Mucosa of rectum (tissue), 2 donors: ENCODE results near the gene TSC1.
"Not testable (repeated sequence)": the region's sequence is repeated elsewhere in the genome, so short reads cannot be mapped to it uniquely, and the experiment has no call there.

Experiments
- H3K27ac ChIP-seq, 2 donors: one replicate each; pipeline ENCODE4 v1.7.0; 2013; ENCODE audit warnings: inconsistent platforms in 2 of 2, low read depth in 2 of 2, low read length in 2 of 2
- H3K27me3 ChIP-seq, 2 donors: one replicate each; pipeline ENCODE4 v1.7.0; 2013; ENCODE audit warnings: low read length in 2 of 2; ENCODE audit not compliant: control insufficient read depth in 2 of 2, insufficient read depth in 2 of 2
- H3K36me3 ChIP-seq, 2 donors: one replicate each; pipeline ENCODE4 v1.7.0; 2013; ENCODE audit warnings: low read length in 2 of 2; ENCODE audit not compliant: control insufficient read depth in 2 of 2, insufficient read depth in 2 of 2
- H3K4me1 ChIP-seq, 2 donors: one replicate each; pipeline ENCODE4 v1.7.0; 2013; ENCODE audit warnings: low read length in 2 of 2, mild to moderate bottlenecking in 1 of 2; ENCODE audit not compliant: control insufficient read depth in 2 of 2, insufficient read depth in 2 of 2
- H3K4me3 ChIP-seq, 2 donors: one replicate each; pipeline ENCODE4 v1.7.0; 2013; ENCODE audit warnings: low read length in 2 of 2
- H3K9ac ChIP-seq, 2 donors: one replicate each; pipeline ENCODE4 v1.7.0; 2013; ENCODE audit warnings: low read length in 2 of 2, low read depth in 1 of 2, mild to moderate bottlenecking in 1 of 2
- H3K9me3 ChIP-seq, 2 donors: one replicate each; pipeline ENCODE4 v1.7.0; 2013; ENCODE audit warnings: low read length in 2 of 2; ENCODE audit not compliant: control insufficient read depth in 2 of 2
- donor health status: healthy.
- donor health status: Normal muscosa, but diverticular disease.

Gene TSC1

DNA sequence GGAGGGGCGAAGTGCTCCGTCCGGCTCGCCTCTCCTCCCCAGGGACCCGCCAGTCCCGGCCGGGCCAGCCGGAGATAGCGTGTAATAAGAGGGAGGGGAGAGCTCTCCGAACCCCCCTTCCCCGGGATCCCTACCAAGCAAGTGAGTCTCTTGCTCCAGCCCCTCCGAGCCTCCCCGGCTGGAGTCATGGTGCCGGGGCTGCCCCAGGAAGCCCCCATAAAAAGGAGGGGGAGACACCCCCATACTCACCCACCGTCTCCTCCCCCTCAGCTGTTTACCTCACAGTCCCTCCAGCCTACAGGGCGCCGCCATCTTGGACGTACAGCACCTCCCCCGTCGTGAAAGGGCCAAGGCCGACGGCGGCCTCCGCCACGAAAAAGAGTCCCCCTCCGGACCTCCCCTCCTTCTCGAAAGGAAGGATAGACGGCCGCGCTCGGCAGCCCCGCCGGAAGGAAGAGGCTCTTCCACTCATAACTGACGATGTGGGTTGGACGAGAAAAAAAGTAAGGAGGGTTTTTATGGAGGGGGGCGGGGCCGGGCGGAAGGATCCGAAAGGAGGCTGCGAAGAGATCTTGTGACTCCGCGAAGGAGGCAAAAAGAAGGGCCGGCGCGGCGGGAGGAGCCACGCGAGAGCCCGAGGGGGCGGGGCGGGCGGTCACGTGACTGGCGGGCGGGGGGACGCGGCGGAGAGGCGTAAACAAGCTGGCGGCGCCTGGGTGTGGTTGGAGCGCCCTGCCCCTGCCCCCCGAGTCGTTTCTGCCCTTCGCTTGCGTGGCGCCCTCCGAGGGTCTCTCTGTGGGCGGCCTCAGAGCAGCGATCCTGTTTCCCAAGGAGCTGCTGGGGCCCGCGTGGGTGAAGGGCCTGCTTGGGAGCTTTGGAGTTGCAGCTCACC lies at the start of gene TSC1:
Gene TSC1 (minus strand): TSS at position 323 of the 892 bp plus-strand sequence. CDS start 15,744 bp downstream, outside the sequence.
- peaks cover 17 to 18% of the 10 kb centered on the region in 2 donors for H3K4me1 ChIP-seq
- H3K4me3 ChIP-seq: peak within 1 kb of the TSS; percentile 92 to 93
- no peaks in the 10 kb centered on the region for H3K36me3 ChIP-seq
- H3K27me3 ChIP-seq: no peaks in the 10 kb centered on the region
- peak within 1 kb of the TSS; percentile 94 to 96 for H3K27ac ChIP-seq
- no peaks in the 10 kb centered on the region for H3K9me3 ChIP-seq
- peak within 1 kb of the TSS; percentile 90 to 95 for H3K9ac ChIP-seq

DNA sequence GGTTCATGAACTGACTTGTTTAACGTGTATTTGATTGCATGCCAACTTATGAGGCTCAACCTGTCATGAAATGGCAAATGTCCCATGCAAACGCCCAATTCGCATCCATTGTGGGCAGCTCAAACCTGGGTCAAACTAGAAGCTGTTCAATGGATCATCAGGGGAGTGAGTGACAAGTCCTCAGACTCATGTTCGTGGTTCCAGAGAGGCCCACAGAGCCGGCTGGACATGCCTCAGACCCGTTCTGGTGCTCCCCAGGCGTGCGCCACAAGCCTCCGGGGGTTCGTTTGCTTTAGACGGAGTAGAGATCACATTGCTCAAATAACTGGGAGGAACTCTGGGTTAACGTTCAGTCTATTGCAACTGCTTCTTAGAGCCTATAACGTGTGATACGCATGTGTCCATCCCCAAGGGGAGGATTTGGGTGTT lies 49.1 kb upstream of the TSC1 start:
- H3K4me3 ChIP-seq: no peak overlapping the region
- H3K9ac ChIP-seq: no peak overlapping the region
- H3K27me3 ChIP-seq: peaks cover 23 to 42% of the 10 kb centered on the region in 2 donors
- no peaks in the 10 kb centered on the region for H3K36me3 ChIP-seq
- H3K4me1 ChIP-seq: peaks cover 3 to 6% of the 10 kb centered on the region in 2 donors
- no peak overlapping the region for H3K27ac ChIP-seq
- no peaks in the 10 kb centered on the region for H3K9me3 ChIP-seq

DNA sequence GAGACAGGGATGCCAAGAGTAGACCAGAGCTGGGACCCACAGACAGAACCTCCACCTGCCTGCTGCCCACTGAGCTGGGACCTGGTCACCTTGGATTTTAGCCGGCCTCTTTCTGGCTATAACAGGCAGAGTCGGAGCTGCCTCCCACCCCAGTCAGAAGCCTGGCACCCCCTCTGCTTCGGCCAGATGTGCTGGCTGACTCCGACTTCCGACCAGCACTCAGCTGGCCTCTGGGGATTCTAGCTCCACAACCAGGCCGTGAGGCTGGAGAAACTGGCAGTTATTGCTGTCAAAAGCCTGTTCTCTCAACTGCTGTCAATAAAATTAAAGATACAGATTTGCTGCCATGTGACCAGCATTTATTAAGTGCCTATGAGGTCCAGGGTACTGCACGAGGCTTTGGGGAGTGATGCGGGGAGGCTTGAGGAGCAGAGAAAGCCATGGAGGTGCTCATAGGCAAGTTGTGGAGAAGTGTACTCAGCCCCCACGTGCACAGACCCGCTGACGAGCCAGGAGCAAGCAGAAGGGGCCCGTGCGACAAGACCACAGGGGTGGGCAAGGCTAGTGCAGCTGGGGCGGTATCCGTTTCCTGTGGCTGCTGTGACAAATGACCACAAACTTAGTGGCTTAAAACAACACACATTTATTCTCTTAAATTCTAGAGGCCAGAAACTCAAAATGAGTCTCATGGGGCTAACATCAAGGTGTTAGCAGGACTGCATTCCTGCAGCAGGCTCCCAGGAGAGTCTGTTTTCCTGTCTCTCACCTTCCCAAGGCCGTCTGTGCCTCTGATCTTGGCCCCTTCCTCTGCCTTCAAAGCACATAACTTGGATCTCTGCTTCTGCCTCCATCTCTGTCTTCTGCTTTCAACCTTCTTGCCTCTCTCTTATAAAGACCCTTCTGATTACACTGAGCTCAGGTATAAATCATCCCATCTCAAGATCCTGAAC lies 47.2 kb upstream of the TSC1 start:
- H3K36me3 ChIP-seq: no peaks in the 10 kb centered on the region
- no peak overlapping the region for H3K9ac ChIP-seq
- no peaks in the 10 kb centered on the region for H3K9me3 ChIP-seq
- H3K27me3 ChIP-seq: peaks cover 37 to 39% of the 10 kb centered on the region in 2 donors
- H3K4me3 ChIP-seq: no peak overlapping the region
- no peak overlapping the region for H3K27ac ChIP-seq
- H3K4me1 ChIP-seq: peaks cover 3 to 6% of the 10 kb centered on the region in 2 donors

DNA sequence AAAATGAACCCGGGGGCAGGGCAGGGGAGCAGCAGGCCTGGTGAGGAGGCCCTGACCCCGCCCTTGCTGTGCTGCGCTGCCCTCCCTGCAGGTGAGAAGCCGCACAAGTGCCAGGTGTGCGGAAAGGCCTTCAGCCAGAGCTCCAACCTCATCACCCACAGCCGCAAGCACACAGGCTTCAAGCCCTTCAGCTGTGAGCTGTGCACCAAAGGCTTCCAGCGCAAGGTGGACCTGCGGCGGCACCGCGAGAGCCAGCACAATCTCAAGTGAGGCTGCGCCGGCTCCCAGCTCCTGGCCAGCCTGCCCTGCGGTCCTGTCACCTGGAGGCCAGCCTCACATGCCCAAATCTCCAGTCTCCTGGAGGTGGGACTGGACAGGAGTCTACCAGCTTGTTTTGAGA lies 46.4 kb upstream of the TSC1 start:
- H3K9ac ChIP-seq: no peak overlapping the region
- H3K4me3 ChIP-seq: no peak overlapping the region
- no peaks in the 10 kb centered on the region for H3K36me3 ChIP-seq
- H3K4me1 ChIP-seq: peaks cover 3 to 6% of the 10 kb centered on the region in 2 donors
- no peak overlapping the region for H3K27ac ChIP-seq
- H3K27me3 ChIP-seq: peaks cover 38 to 39% of the 10 kb centered on the region in 2 donors
- no peaks in the 10 kb centered on the region for H3K9me3 ChIP-seq

DNA sequence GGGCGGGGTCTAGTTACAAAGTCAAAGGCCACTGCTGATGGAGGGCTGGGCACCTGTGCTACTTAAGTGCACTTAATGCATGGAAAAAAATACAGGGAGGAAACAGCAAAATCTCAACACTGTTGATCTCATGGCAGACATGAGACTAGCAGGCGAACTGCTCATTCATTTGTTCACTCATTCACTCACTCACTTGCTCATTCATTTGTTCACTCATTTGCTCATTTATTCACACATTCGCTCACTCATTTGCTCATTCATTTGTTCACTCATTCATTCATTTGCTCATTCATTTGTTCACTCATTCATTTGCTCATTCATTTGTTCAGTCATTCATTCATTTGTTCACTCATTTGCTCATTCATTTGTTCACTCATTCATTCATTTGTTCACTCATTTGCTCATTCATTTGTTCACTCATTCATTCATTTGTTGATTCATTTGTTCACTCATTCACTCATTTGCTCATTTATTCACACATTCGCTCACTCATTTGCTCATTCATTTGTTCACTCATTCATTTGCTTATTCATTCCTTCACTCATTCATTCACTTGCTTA lies 45.7 kb upstream of the TSC1 start:
- not testable (repeated sequence) for H3K4me1 ChIP-seq, H3K9me3 ChIP-seq, H3K36me3 ChIP-seq, H3K27ac ChIP-seq, H3K4me3 ChIP-seq, H3K9ac ChIP-seq
- peaks cover 41% of the 10 kb centered on the region in 2 donors for H3K27me3 ChIP-seq

DNA sequence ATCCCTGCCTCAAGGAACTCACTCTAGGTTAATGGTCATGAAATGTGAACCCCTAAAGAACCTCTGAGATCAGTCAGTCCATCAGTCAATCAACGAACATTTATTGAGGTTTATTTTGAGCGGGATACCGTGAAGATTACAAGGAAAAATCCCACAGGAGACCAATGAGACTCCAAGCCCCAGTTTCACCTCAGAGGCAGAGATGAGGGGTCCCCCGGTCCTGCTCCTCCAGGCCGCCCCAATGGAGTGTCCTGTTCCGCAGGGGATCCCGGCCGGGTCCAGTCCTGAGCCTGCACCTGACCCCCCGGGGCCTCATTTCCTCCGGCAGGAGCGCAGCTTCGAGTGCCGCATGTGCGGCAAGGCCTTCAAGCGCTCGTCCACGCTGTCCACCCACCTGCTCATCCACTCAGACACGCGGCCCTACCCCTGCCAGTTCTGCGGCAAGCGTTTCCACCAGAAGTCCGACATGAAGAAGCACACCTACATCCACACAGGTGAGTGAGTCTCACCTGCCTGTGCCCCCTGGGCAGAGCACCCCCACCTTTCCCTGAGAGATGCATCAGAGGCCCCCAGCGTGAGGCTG lies 45.1 kb upstream of the TSC1 start:
- Histone ChIP-seq H3K36me3 (no peaks in the 10 kb centered on the region), H3K9ac (no peak overlapping the region), H3K9me3 (no peaks in the 10 kb centered on the region), H3K27ac (no peak overlapping the region), H3K4me3 (no peak overlapping the region), H3K4me1 (peaks cover 3% of the 10 kb centered on the region in 2 donors), H3K27me3 (peaks cover 35 to 36% of the 10 kb centered on the region in 2 donors)

DNA sequence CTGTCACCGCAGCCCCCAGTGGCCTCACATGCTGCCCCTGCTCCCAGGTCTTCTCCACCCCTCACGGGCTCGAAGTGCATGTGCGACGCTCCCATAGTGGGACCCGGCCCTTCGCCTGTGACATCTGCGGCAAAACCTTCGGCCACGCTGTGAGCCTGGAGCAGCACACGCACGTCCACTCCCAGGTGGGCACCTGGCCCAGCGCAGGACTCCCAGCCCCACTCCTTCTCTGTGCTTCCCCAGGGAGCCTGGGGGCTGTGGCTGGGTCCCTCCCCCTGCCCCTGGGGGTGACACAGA lies 44.5 kb upstream of the TSC1 start:
- Histone ChIP-seq H3K27ac (no peak overlapping the region), H3K9me3 (no peaks in the 10 kb centered on the region), H3K4me3 (no peak overlapping the region), H3K4me1 (no peaks in the 10 kb centered on the region), H3K36me3 (no peaks in the 10 kb centered on the region), H3K9ac (no peak overlapping the region), H3K27me3 (peaks cover 31 to 35% of the 10 kb centered on the region in 2 donors)

DNA sequence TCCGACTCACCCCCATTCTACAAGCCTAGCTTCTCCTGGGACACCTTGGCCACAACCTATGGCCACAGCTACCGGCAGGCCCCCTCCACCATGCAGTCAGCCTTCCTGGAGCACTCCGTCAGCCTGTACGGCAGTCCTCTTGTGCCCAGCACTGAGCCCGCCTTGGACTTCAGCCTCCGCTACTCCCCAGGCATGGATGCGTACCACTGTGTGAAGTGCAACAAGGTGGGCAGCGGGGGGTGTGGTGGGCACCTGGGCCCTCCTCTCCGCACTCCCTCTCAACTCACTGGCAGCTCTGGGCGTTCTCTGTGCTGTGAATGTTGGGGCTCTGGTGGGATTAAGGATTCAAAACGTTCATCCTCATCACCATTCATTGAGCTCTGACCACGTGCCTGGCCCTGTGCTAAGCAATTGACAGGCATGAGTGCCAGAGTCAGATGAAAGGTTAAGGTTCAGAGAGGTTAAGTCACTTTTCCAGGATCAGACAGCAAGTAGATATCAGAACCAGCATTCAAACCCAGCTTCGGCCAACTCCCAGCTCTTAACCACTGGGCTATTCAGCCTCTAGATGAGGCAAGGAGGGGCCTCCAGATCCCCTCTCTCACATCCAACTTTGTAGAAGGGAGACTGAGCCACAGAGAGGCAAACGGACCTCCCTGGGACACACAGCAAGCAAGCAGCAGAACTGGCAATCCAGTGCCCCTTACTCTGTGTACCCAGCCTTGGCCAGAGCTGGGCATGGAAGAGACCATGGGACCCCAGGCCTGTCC lies 44.0 kb upstream of the TSC1 start:
- no peak overlapping the region for H3K4me3 ChIP-seq
- no peak overlapping the region for H3K9ac ChIP-seq
- no peaks in the 10 kb centered on the region for H3K9me3 ChIP-seq
- H3K36me3 ChIP-seq: no peaks in the 10 kb centered on the region
- H3K4me1 ChIP-seq: no peaks in the 10 kb centered on the region
- no peak overlapping the region for H3K27ac ChIP-seq
- peaks cover 26 to 33% of the 10 kb centered on the region in 2 donors for H3K27me3 ChIP-seq
